ENCODE measurements around the gene FZD2.
"Not testable (repeated sequence)": the region's sequence is repeated elsewhere in the genome, so short reads cannot be mapped to it uniquely, and the experiment has no call there.

Gene FZD2

GRCh38 chr17:44584443-44584842, 27.2 kb downstream of the FZD2 start:
- DNase-seq: no peak

- no peak for DNase-seq
These were observed 28.0 kb downstream of the FZD2 start for GRCh38 chr17:44585315-44585714.

GRCh38 chr17:44587339-44587738, 30.1 kb downstream of the FZD2 start:
- no peak for DNase-seq

- DNase-seq: no peak
These were observed 32.2 kb downstream of the FZD2 start for GRCh38 chr17:44589316-44590071.

GRCh38 chr17:44590072-44590462, 32.8 kb downstream of the FZD2 start:
- DNase-seq: not testable (repeated sequence)

- DNase-seq: not testable (repeated sequence)
These were observed 33.5 kb downstream of the FZD2 start for GRCh38 chr17:44590762-44591161.

GRCh38 chr17:44591206-44591605, 33.9 kb downstream of the FZD2 start:
- no peak for DNase-seq

- DNase-seq: no peak
These were observed 35.9 kb downstream of the FZD2 start for GRCh38 chr17:44593156-44593555.

GRCh38 chr17:44595216-44595775, 38.0 kb downstream of the FZD2 start:
- no peak for DNase-seq

GRCh38 chr17:44598329-44598728, 41.0 kb downstream of the FZD2 start:
- DNase-seq: no peak

- no peak for DNase-seq
These were observed 41.6 kb downstream of the FZD2 start for GRCh38 chr17:44598932-44599297.

- no peak for DNase-seq
These were observed 42.3 kb downstream of the FZD2 start for GRCh38 chr17:44599298-44600175.

- DNase-seq: no peak
These were observed 44.3 kb downstream of the FZD2 start for GRCh38 chr17:44601539-44601938.

- no peak for DNase-seq
These were observed 44.7 kb downstream of the FZD2 start for GRCh38 chr17:44601973-44602372.

- no peak for DNase-seq
These were observed 45.1 kb downstream of the FZD2 start for GRCh38 chr17:44602390-44602789.

- DNase-seq: no peak
These were observed 45.7 kb downstream of the FZD2 start for GRCh38 chr17:44602970-44603369.

GRCh38 chr17:44604116-44604761, 47.0 kb downstream of the FZD2 start:
- no peak for DNase-seq

- DNase-seq: no peak
These were observed 47.6 kb downstream of the FZD2 start for GRCh38 chr17:44604768-44605485.

- no peak for DNase-seq
These were observed 49.4 kb downstream of the FZD2 start for GRCh38 chr17:44606658-44607057.

- no peak for DNase-seq
These were observed 50.8 kb downstream of the FZD2 start for GRCh38 chr17:44607836-44608690.

GRCh38 chr17:44608727-44609435, 51.6 kb downstream of the FZD2 start:
- DNase-seq: no peak

All from NCI-H1694 treated with DMSO at 0.1 percent for 48 hours (cell line).